Adrenal gland (tissue), 12 donors: ENCODE results near the gene SLC9C1. TPM values are rescaled to one million over a fixed set of nuclear protein-coding genes. Genes with fewer than 3 reads are reported as not detected.
"Not testable (repeated sequence)": the region's sequence is repeated elsewhere in the genome, so short reads cannot be mapped to it uniquely, and the experiment has no call there.

ENCODE experiments used
- DNase-seq, 7 donors: peaks; one replicate each; pipeline ENCODE4 v3.0.0-alpha.2; 2019 to 2020
- H3K27ac ChIP-seq, 5 donors: fragments of 200-600 bp; sonication (generic) in 4 of 5; 1 replicate in 3 of 5; 2 replicates in 2 of 5; pipeline versions ENCODE4 v1.5.1 to v1.8.0; 2016 to 2020; ENCODE audit warnings: mild to moderate bottlenecking in 1 of 5
- H3K27me3 ChIP-seq: fragments of 200-600 bp; 2 replicates; pipeline ENCODE4 v1.8.0; 2021
- H3K36me3 ChIP-seq, 2 donors: fragments of 200-600 bp; replicated peaks in 1 of 2; 1 replicate in 1 of 2; 2 replicates in 1 of 2; pipeline versions ENCODE4 v1.5.1 to v1.8.0; 2018 to 2022
- H3K4me1 ChIP-seq, 2 donors: fragments of 200-600 bp; replicated peaks in 1 of 2; 1 replicate in 1 of 2; 2 replicates in 1 of 2; pipeline versions ENCODE4 v1.5.1 to v1.8.0; 2018 to 2021
- H3K4me3 ChIP-seq, 4 donors: fragments of 200-600 bp; sonication (generic) in 3 of 4; one replicate each; pipeline ENCODE4 v1.5.1; 2016 to 2018
- H3K9me3 ChIP-seq, 3 donors: fragments of 200-600 bp; sonication (generic) in 1 of 3; replicated peaks in 1 of 3; 1 replicate in 2 of 3; 2 replicates in 1 of 3; pipeline versions ENCODE4 v1.5.1 to v1.8.0; 2016 to 2021
- POLR2A ChIP-seq, 2 donors: fragments of 450-650 bp; IDR thresholded peaks; one replicate each; pipeline ENCODE4 v1.6.1; 2017; ENCODE audit warnings: antibody characterized with exemption in 2 of 2, mild to moderate bottlenecking in 2 of 2, moderate library complexity in 1 of 2
- WGBS, 4 donors: extraction: QIAGEN DNeasy Blood & Tissue Kit in 2 of 4; methylation state at CpG; one replicate each; pipeline versions ENCODE4 v1.1.5 to v1.1.7; 2013 to 2017; 5-methylcytosine and 5-hydroxymethylcytosine counted together
- intact Hi-C, 2 donors: fragments of 100-400 bp; cut with DNase I; formaldehyde crosslinking; loops; one replicate each; pipeline versions ENCODE4 v1.14.1 to v1.15.0; 2022 to 2023
- polyA plus RNA-seq, 3 donors: library from polyadenylated mRNA; stranded (reverse); fragments of 200-250 nt in 2 of 3; fragments of 350-450 nt in 1 of 3; fragmentation: Illumina TruSeq in 1 of 3; extraction: RNeasy Lipid Tissue Mini Kit (QIAGEN cat#74804) in 1 of 3; gene quantifications; one replicate each; pipeline ENCODE4 v1.2.3, GENCODE V29; 2013 to 2014
- total RNA-seq, 9 donors: library from RNA; depleted of rRNA in 4 of 9; stranded (reverse); fragments of >200 nt in 4 of 9; fragments of 120-200 nt in 1 of 9; fragmentation: NEBNext Ultra II Directional in 1 of 9; extraction: Animal tissue kit (Norgen Biotek cat#: 25700) in 1 of 9; gene quantifications; one replicate each; pipeline versions ENCODE4 v1.1.0 to v1.2.4, GENCODE V29; 2013 to 2023
- TF ChIP-seq, protein P1 (sequence below), 6 experiments: fragments of 450-650 bp in 4 of 6; fragments of 200-600 bp in 2 of 6; sonication (generic) in 1 of 6; IDR thresholded peaks; 1 replicate in 5 of 6; 2 replicates in 1 of 6; pipeline versions ENCODE4 v1.5.1 to v1.8.0; 2016 to 2021; ENCODE audit warnings: antibody characterized with exemption in 6 of 6, mild to moderate bottlenecking in 2 of 6, moderate library complexity in 1 of 6
- donor health status: healthy with polysubstance abuse.
- donor health status: Bipolar disorder and iron deficiency.
- donor health status: DM: yes; HTN: yes; CAD: no.
- donor health status: DM: no; HTN: no; CAD: no.
- donor health status: DM: no; HTN: no; CAD: no.
- donor health status: DM: yes; HTN: yes; CAD: no.

SLC9C1 gene
- total and polyA plus RNA-seq, 12 donors = 0.72 TPM; not detected in 11

- 80 to 85% (median 83%) methylated on average over 5 of the region's 5 CpGs for WGBS, 4 donors
- Histone ChIP-seq H3K4me3 (no peak overlapping the region), H3K27ac (no peak overlapping the region), H3K4me1 (no peaks in the 10 kb centered on the region), H3K27me3 (no peaks in the 10 kb centered on the region), H3K36me3 (no peaks in the 10 kb centered on the region), H3K9me3 (no peaks in the 10 kb centered on the region)
- DNase-seq = no peak
- intact Hi-C loops = no loop called here
- TF ChIP-seq, protein P1, sequence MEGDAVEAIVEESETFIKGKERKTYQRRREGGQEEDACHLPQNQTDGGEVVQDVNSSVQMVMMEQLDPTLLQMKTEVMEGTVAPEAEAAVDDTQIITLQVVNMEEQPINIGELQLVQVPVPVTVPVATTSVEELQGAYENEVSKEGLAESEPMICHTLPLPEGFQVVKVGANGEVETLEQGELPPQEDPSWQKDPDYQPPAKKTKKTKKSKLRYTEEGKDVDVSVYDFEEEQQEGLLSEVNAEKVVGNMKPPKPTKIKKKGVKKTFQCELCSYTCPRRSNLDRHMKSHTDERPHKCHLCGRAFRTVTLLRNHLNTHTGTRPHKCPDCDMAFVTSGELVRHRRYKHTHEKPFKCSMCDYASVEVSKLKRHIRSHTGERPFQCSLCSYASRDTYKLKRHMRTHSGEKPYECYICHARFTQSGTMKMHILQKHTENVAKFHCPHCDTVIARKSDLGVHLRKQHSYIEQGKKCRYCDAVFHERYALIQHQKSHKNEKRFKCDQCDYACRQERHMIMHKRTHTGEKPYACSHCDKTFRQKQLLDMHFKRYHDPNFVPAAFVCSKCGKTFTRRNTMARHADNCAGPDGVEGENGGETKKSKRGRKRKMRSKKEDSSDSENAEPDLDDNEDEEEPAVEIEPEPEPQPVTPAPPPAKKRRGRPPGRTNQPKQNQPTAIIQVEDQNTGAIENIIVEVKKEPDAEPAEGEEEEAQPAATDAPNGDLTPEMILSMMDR (IDR thresholded peaks at IDR 0.05) = no peak
- no peak for TF ChIP-seq POLR2A (IDR thresholded peaks at IDR 0.05)
Observed at GRCh38 chr3:112199622-112200316, 94.2 kb downstream of the SLC9C1 start.

DNA sequence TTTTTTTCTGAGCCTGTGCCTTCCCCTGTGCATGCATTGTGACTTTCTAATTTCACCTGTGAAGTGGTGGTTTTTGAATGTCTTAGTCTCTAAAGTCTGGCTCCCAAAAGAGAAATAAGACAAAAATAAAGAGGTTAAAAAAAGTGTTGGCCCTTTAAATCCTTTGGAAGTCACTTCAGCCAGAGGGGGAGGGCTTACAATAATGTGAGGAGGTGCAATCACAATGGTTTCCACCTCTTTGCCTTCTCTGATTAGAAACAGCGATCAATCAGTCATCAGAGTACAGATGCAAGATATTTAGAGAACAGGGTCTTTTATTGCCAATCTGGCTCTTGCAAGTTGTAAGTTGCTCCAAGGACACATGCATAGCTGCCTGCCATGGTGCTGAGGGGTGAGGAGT, 96.9 kb downstream of the SLC9C1 start:
- no peaks in the 10 kb centered on the region for H3K36me3 ChIP-seq
- no peaks in the 10 kb centered on the region for H3K4me1 ChIP-seq
- H3K4me3 ChIP-seq = no peak overlapping the region
- TF ChIP-seq, protein P1 (IDR thresholded peaks at IDR 0.05) = no peak
- TF ChIP-seq POLR2A (IDR thresholded peaks at IDR 0.05) = no peak
- WGBS, 4 donors = 45 to 71% (median 68%) methylated on average over 1 of the region's 1 CpG
- H3K9me3 ChIP-seq = no peaks in the 10 kb centered on the region
- DNase-seq = no peak
- H3K27me3 ChIP-seq = no peaks in the 10 kb centered on the region
- intact Hi-C loops = no loop called here
- H3K27ac ChIP-seq = no peak overlapping the region

DNA sequence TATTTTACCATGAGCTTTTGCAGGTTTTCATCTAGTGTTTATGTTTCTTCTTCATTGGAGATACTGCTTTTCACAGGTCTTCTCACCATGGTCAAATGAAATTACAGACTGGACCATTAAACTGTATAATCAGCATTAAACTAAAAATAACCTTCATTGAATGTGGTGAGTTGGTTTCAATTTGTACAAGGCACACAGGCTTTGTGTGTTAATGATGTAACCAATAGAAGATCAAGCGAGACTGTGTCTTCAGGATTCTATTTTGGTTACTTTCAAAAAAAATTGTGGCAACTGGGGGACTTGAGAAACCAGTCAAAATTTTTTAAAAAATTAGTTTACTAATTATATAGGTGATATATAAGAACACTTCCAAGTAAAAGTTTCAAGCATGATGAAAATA, 106.7 kb downstream of the SLC9C1 start:
- intact Hi-C loops = no loop called here
- Histone ChIP-seq H3K36me3 (no peaks in the 10 kb centered on the region), H3K27me3 (no peaks in the 10 kb centered on the region), H3K4me3 (no peak overlapping the region), H3K4me1 (no peaks in the 10 kb centered on the region), H3K27ac (no peak overlapping the region), H3K9me3 (no peaks in the 10 kb centered on the region)
- no peak for DNase-seq
- WGBS, 4 donors = 79 to 86% (median 83%) methylated on average over 1 of the region's 1 CpG
- TF ChIP-seq, protein P1 (IDR thresholded peaks at IDR 0.05) = no peak
- no peak for TF ChIP-seq POLR2A (IDR thresholded peaks at IDR 0.05)

DNA sequence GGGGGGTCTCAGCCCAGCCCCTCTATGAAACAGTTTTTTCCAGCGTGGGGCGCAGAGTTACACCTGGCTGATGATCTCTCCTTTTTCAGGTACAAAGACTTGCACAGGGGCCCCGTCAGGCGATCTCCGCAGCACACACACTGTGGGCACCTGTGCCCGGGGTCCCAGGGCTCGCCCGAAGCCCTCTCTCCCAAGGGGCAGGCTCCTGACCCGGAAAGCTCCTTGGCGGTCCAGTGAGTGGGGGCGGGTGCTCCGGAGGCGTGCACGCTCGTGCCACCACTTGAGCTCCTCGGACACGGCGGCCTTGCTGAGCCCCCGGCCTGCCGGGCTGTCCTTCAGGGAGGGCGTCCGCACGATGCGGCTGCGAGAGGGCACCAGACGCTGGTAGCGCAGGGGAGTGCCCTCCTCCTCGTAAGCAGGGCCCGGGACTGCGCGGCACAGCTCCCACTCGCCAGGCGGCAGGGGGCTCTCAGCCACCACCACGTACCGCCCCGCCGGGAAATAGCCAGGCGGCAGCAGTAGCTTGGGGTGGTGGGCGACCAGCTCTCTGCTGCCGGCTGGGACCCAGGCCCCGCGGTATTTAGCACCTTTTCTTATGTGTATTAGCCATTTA, 108.5 kb downstream of the SLC9C1 start:
- H3K27me3 ChIP-seq, H3K27ac ChIP-seq, intact Hi-C loops, H3K4me1 ChIP-seq, H3K4me3 ChIP-seq, H3K9me3 ChIP-seq, H3K36me3 ChIP-seq, DNase-seq: not testable (repeated sequence)
- WGBS, 4 donors = 5 to 24% (median 21%) methylated on average over 3 to 28 of the region's 42 CpGs

DNA sequence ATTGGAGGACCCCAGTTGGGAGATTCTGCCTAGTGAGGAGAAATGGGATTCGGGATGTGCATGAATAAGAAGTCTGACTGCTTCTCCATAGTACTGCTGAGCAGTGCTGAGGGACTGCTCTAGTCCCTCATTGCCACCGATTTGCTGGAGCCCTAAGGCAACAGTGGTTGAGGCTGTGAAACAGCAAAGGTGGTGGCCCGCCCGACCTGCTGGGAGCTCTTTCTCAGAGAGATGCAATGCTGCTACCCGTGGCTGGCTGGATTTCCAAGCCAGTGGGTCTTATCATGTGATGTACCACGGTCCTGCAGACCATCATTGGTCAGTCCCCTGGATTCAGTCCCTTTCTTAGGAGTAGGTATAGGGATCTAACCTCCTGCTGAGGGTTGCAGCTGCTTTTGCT, 118.4 kb downstream of the SLC9C1 start:
- Histone ChIP-seq H3K27ac (no peak overlapping the region), H3K27me3 (no peaks in the 10 kb centered on the region), H3K36me3 (no peaks in the 10 kb centered on the region), H3K4me1 (no peaks in the 10 kb centered on the region), H3K9me3 (no peaks in the 10 kb centered on the region), H3K4me3 (no peak overlapping the region)
- TF ChIP-seq POLR2A (IDR thresholded peaks at IDR 0.05) = no peak
- TF ChIP-seq, protein P1 (IDR thresholded peaks at IDR 0.05) = no peak
- DNase-seq = no peak
- intact Hi-C loops = no loop called here
- 75 to 89% (median 80%) methylated on average over 2 to 6 of the region's 6 CpGs for WGBS, 4 donors
